GM23248 (cell line): ENCODE results near the gene TTC32.
A peak's percentile ranks its signal among the peaks of the same experiment; 100 is the strongest.

ENCODE experiments used
- EZH2 ChIP-seq: fragments of 200-600 bp; sonication (generic); IDR thresholded peaks from 2 replicates; pipeline ENCODE4 v1.6.1; 2018; ENCODE audit warnings: antibody characterized with exemption, mild to moderate bottlenecking; ENCODE audit not compliant: insufficient read depth, poor library complexity, severe bottlenecking
- EZH2phosphoT487 ChIP-seq: fragments of 200-600 bp; sonication (generic); IDR thresholded peaks from 2 replicates; pipeline ENCODE4 v1.6.1; 2018; ENCODE audit warnings: antibody characterized with exemption, moderate library complexity, mild to moderate bottlenecking, low read depth; ENCODE audit not compliant: insufficient read depth

- TF ChIP-seq EZH2 (no peak), EZH2phosphoT487 (peak; percentile 77; the same call in 1 of the 2 replicates)
Measured at GRCh38 chr2:19933351-19933981, 31.7 kb upstream of the TTC32 start.
